Endothelial cell of umbilical vein (primary cell): ENCODE data around the gene PLEKHD1.

Source experiments
- EZH2 ChIP-seq: IDR thresholded peaks from 2 replicates; pipeline ENCODE4 v1.6.1; 2012; ENCODE audit warnings: borderline replicate concordance, low read depth, mild to moderate bottlenecking, moderate library complexity, low read length, inconsistent platforms; ENCODE audit not compliant: severe bottlenecking
- JUN ChIP-seq: IDR thresholded peaks from 2 replicates; pipeline ENCODE4 v1.6.1; 2011; ENCODE audit warnings: borderline replicate concordance, low read depth; ENCODE audit not compliant: insufficient read length, insufficient read depth
- TF ChIP-seq, protein P1 (sequence below), 2 donors: IDR thresholded peaks; 1 replicate in 1 of 2; 2 replicates in 1 of 2; pipeline ENCODE4 v1.5.1; 2011; ENCODE audit warnings: low read length in 2 of 2, mild to moderate bottlenecking in 2 of 2, moderate library complexity in 2 of 2, control low read depth in 1 of 2, inconsistent platforms in 1 of 2, low read depth in 1 of 2; ENCODE audit not compliant: insufficient read depth in 1 of 2; ENCODE audit errors: extremely low read depth in 1 of 2

DNA sequence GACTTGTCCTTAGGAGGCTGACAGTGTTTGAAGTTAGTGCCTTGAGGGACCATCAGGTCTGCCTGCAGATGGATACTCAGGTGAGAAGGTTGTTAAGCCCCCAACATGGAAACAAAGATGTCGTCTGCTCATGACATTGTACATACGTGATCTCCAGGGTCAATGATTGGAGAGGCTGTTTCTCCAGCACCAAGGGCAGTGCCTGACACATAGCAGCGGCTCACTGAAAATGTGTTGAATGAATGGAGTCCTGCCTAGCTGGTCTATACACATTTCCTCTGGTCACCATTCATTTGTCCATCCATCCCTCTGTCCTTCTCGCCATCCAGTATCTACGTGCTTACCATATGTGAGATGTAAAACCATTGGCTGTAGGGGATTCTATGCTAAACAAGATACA lies 83.0 kb downstream of the PLEKHD1 start:
- no peak for TF ChIP-seq EZH2
- no peak for TF ChIP-seq JUN
- TF ChIP-seq, protein P1, sequence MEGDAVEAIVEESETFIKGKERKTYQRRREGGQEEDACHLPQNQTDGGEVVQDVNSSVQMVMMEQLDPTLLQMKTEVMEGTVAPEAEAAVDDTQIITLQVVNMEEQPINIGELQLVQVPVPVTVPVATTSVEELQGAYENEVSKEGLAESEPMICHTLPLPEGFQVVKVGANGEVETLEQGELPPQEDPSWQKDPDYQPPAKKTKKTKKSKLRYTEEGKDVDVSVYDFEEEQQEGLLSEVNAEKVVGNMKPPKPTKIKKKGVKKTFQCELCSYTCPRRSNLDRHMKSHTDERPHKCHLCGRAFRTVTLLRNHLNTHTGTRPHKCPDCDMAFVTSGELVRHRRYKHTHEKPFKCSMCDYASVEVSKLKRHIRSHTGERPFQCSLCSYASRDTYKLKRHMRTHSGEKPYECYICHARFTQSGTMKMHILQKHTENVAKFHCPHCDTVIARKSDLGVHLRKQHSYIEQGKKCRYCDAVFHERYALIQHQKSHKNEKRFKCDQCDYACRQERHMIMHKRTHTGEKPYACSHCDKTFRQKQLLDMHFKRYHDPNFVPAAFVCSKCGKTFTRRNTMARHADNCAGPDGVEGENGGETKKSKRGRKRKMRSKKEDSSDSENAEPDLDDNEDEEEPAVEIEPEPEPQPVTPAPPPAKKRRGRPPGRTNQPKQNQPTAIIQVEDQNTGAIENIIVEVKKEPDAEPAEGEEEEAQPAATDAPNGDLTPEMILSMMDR (IDR thresholded peaks at IDR 0.05; ENCODE audit: extremely low read depth in 1 of 2, insufficient read depth in 1 of 2, low read depth in 1 of 2, low read length in 2 of 2) = no peak
